ENCODE measurements around the gene WBP2. TPM values are rescaled to one million over a fixed set of nuclear protein-coding genes. Genes with fewer than 3 reads are reported as not detected.

Gene WBP2
- total and polyA plus RNA-seq, 2 of the 13 experiments (the other 11 are each of a cell fraction or from before 2014, with no cell fraction given), result 29.2 to 29.5 TPM

DNA sequence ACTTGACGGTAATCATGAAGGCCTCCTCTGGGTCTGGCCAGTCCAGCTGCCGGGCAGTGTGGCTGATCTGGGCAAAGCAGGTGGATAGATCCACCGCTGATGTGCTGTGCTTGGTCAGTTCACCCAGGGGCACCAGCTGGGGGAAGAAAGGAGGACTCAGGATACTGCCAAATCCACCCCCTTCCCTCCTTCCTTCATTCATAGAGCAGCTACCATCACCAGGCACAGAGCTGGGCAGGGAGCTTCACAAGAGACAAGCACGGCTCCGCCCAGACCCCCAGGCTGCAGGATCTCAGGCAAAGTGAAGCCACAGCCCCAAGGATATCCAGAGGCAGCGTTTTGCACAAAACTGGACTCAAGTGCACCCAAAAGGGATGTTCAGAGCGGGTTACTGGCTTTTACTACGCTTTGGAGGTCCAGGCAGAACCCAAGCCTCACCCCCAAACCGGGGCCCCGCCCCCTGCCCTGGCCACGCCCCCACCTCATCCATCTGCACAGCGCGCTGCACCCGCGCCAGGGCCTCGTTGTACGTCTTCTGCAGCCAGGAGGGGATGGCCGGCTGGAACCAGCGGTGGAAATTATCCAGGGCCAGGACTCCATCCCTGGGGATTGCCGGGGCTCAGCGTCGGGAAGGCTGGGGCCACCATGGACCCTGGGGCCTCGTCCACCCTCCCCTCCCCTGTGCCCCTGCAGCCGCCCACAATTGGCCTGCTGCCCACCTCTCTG lies 20.0 kb downstream of the WBP2 start:
- peaks cover 22 to 38% of the 10 kb centered on the region in 2 experiments; a peak in 4 of 5 replicates for H3K36me3 ChIP-seq (replicated peaks in 1 of 2; ENCODE audit: control insufficient read depth in 1 of 2, insufficient read depth in 2 of 2, low read length in 2 of 2)
- intact Hi-C loops (cut with micrococcal nuclease; ENCODE audit: unreplicated experiment), result no loop called here
- no peaks in the 10 kb centered on the region for H3K27me3 ChIP-seq (ENCODE audit: control insufficient read depth in 1 of 2, insufficient read depth in 2 of 2, low read length in 2 of 2)
- no peak overlapping the region for H3K4me3 ChIP-seq (replicated peaks in 1 of 3; ENCODE audit: insufficient read depth in 1 of 3, low read depth in 2 of 3, low read length in 3 of 3)
- no peaks in the 10 kb centered on the region for H3K9me3 ChIP-seq (ENCODE audit: low read length)
- no peak for FAIRE-seq
- H2AFZ ChIP-seq (ENCODE audit: low read length), result no peak overlapping the region
- no peaks in the 10 kb centered on the region for H3K4me1 ChIP-seq (ENCODE audit: insufficient read depth, low read length)
- H3K9ac ChIP-seq (ENCODE audit: insufficient read depth, low read depth, low read length), result no peak overlapping the region
- ChIA-PET CTCF (ENCODE audit: low intra/inter-chr PET ratio, low total read pairs) (no interaction called here), POLR2A (interaction anchor here (0.6 to 3.2 kb wide), 5 partner anchors 8 to 75 kb away, joined by 3 to 15 read pairs (median 8); partner anchors contain the start of gene UNC13D)
- WGBS (ENCODE audit: low lambda C conversion rate), result 90% methylated on average over 21 of the region's 24 CpGs
- no peaks in the 10 kb centered on the region for H3K79me2 ChIP-seq (ENCODE audit: insufficient read depth, low read length)
- no peak for DNase-seq (ENCODE audit: low spot score)
- TF ChIP-seq, protein P1, sequence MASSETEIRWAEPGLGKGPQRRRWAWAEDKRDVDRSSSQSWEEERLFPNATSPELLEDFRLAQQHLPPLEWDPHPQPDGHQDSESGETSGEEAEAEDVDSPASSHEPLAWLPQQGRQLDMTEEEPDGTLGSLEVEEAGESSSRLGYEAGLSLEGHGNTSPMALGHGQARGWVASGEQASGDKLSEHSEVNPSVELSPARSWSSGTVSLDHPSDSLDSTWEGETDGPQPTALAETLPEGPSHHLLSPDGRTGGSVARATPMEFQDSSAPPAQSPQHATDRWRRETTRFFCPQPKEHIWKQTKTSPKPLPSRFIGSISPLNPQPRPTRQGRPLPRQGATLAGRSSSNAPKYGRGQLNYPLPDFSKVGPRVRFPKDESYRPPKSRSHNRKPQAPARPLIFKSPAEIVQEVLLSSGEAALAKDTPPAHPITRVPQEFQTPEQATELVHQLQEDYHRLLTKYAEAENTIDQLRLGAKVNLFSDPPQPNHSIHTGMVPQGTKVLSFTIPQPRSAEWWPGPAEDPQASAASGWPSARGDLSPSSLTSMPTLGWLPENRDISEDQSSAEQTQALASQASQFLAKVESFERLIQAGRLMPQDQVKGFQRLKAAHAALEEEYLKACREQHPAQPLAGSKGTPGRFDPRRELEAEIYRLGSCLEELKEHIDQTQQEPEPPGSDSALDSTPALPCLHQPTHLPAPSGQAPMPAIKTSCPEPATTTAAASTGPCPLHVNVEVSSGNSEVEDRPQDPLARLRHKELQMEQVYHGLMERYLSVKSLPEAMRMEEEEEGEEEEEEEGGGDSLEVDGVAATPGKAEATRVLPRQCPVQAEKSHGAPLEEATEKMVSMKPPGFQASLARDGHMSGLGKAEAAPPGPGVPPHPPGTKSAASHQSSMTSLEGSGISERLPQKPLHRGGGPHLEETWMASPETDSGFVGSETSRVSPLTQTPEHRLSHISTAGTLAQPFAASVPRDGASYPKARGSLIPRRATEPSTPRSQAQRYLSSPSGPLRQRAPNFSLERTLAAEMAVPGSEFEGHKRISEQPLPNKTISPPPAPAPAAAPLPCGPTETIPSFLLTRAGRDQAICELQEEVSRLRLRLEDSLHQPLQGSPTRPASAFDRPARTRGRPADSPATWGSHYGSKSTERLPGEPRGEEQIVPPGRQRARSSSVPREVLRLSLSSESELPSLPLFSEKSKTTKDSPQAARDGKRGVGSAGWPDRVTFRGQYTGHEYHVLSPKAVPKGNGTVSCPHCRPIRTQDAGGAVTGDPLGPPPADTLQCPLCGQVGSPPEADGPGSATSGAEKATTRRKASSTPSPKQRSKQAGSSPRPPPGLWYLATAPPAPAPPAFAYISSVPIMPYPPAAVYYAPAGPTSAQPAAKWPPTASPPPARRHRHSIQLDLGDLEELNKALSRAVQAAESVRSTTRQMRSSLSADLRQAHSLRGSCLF (CRISPR knock-in tag; IDR thresholded peaks at IDR 0.05; ENCODE audit: borderline replicate concordance), result no peak
- peak; percentile 55 for TF ChIP-seq RBFOX2 (IDR thresholded peaks at IDR 0.05; ENCODE audit: low read depth, low read length)
- peak; percentile 25 for TF ChIP-seq AGO2 (optimal IDR thresholded peaks at IDR 0.05; ENCODE audit: low read depth, low read length)
- TF ChIP-seq HHEX (CRISPR knock-in tag; IDR thresholded peaks at IDR 0.05), result no peak
- TF ChIP-seq MIER3 (CRISPR knock-in tag; IDR thresholded peaks at IDR 0.05; ENCODE audit: borderline replicate concordance), result no peak
- no peak for ATAC-seq
- H3K4me2 ChIP-seq (ENCODE audit: low read depth, low read length), result no peak overlapping the region
- no peaks in the 10 kb centered on the region for H4K20me1 ChIP-seq (ENCODE audit: insufficient read depth, low read length)
- BruUV-seq (replicated peaks), result no TSS peak
- no peak overlapping the region for H3K27ac ChIP-seq (ENCODE audit: extremely low read length, insufficient read depth, low read length)
- in situ Hi-C loops (cut with HindIII; ENCODE audit: extremely low pct_ligation_motif_present, low pct_unique_long_range_greater_than_20kb), result no loop called here

Data from HepG2 (cell line).